Mesenchymal stem cell (in vitro differentiated cells and primary cell): ENCODE results near the gene B2M.

Source experiments
- DNase-seq: peaks from one replicate; pipeline ENCODE4 v3.0.0-alpha.2; 2013
- H2AFZ ChIP-seq: one replicate; pipeline ENCODE4 v1.6.1; 2013; ENCODE audit warnings: low read depth, mild to moderate bottlenecking, control low read depth, inconsistent platforms, low read length, moderate library complexity
- H2AK5ac ChIP-seq: 2 replicates; pipeline ENCODE4 v1.6.1; 2013; ENCODE audit warnings: low read length, moderate library complexity, mild to moderate bottlenecking, inconsistent platforms; ENCODE audit not compliant: severe bottlenecking
- H2BK120ac ChIP-seq: one replicate; pipeline ENCODE4 v1.6.1; 2013; ENCODE audit warnings: low read depth, mild to moderate bottlenecking, inconsistent platforms, low read length, moderate library complexity
- H2BK12ac ChIP-seq, 2 experiments: one replicate each; pipeline ENCODE4 v1.6.1; 2013; ENCODE audit warnings: inconsistent platforms in 2 of 2, low read length in 2 of 2, mild to moderate bottlenecking in 2 of 2, moderate library complexity in 2 of 2, control low read depth in 1 of 2
- H2BK15ac ChIP-seq: one replicate; pipeline ENCODE4 v1.6.1; 2013; ENCODE audit warnings: mild to moderate bottlenecking, low read depth, inconsistent platforms; ENCODE audit not compliant: poor library complexity, severe bottlenecking
- H2BK5ac ChIP-seq: 2 replicates; pipeline ENCODE4 v1.6.1; 2013; ENCODE audit warnings: low read depth, mild to moderate bottlenecking, low read length, control low read depth, inconsistent platforms; ENCODE audit not compliant: poor library complexity, severe bottlenecking
- H3K14ac ChIP-seq, 2 experiments: one replicate each; pipeline ENCODE4 v1.6.1; 2013; ENCODE audit warnings: inconsistent platforms in 2 of 2, low read length in 2 of 2, control low read depth in 1 of 2, mild to moderate bottlenecking in 1 of 2, moderate library complexity in 1 of 2
- H3K18ac ChIP-seq, 2 experiments: one replicate each; pipeline ENCODE4 v1.6.1; 2013; ENCODE audit warnings: inconsistent platforms in 2 of 2, low read length in 2 of 2, control low read depth in 1 of 2, low read depth in 1 of 2, mild to moderate bottlenecking in 1 of 2
- H3K23ac ChIP-seq, 2 experiments: one replicate each; pipeline ENCODE4 v1.6.1; 2013; ENCODE audit warnings: inconsistent platforms in 2 of 2, low read length in 2 of 2, mild to moderate bottlenecking in 2 of 2, moderate library complexity in 2 of 2, control low read depth in 1 of 2
- H3K27ac ChIP-seq: 2 replicates; pipeline ENCODE4 v1.5.1; 2013; ENCODE audit warnings: mild to moderate bottlenecking, moderate library complexity, low read length, control low read depth, inconsistent platforms; ENCODE audit not compliant: poor library complexity, severe bottlenecking
- H3K27me3 ChIP-seq, 2 experiments: 2 replicates each; pipeline versions ENCODE4 v1.6.1 to v1.7.0; 2013; ENCODE audit warnings: low read length in 2 of 2, mild to moderate bottlenecking in 2 of 2, moderate library complexity in 2 of 2, control low read depth in 1 of 2, inconsistent platforms in 1 of 2; ENCODE audit not compliant: control insufficient read depth in 1 of 2, insufficient read depth in 1 of 2
- H3K36me3 ChIP-seq, 2 experiments: 2 replicates each; pipeline versions ENCODE4 v1.6.1 to v1.7.0; 2013; ENCODE audit warnings: low read length in 2 of 2, control low read depth in 1 of 2, inconsistent platforms in 1 of 2, low read depth in 1 of 2, mild to moderate bottlenecking in 1 of 2; ENCODE audit not compliant: insufficient read depth in 2 of 2, control insufficient read depth in 1 of 2
- H3K4ac ChIP-seq, 2 experiments: one replicate each; pipeline ENCODE4 v1.6.1; 2013; ENCODE audit warnings: inconsistent platforms in 2 of 2, low read length in 2 of 2, mild to moderate bottlenecking in 2 of 2, moderate library complexity in 2 of 2, control low read depth in 1 of 2, low read depth in 1 of 2
- H3K4me1 ChIP-seq: 2 replicates; pipeline ENCODE4 v1.6.1; 2013; ENCODE audit warnings: low read depth, low read length, control low read depth; ENCODE audit not compliant: control insufficient read depth, insufficient read depth
- H3K4me2 ChIP-seq: 2 replicates; pipeline ENCODE4 v1.6.1; 2013; ENCODE audit warnings: low read length, mild to moderate bottlenecking, inconsistent platforms; ENCODE audit not compliant: poor library complexity, severe bottlenecking
- H3K4me3 ChIP-seq, 2 experiments: 2 replicates each; pipeline versions ENCODE4 v1.5.1 to v1.7.0; 2013; ENCODE audit warnings: low read length in 2 of 2, mild to moderate bottlenecking in 2 of 2, control low read depth in 1 of 2, low read depth in 1 of 2; ENCODE audit not compliant: insufficient read depth in 1 of 2
- H3K79me1 ChIP-seq: replicated peaks from 2 replicates; pipeline ENCODE4 v1.6.1; 2013; ENCODE audit warnings: mild to moderate bottlenecking, control low read depth, low read length, inconsistent platforms; ENCODE audit not compliant: poor library complexity, severe bottlenecking
- H3K9ac ChIP-seq: 2 replicates; pipeline ENCODE4 v1.7.0; 2013; ENCODE audit warnings: mild to moderate bottlenecking, low read length, moderate library complexity
- H3K9me3 ChIP-seq: 2 replicates; pipeline ENCODE4 v1.7.0; 2013; ENCODE audit warnings: mild to moderate bottlenecking, low read length; ENCODE audit not compliant: control insufficient read depth
- H4K8ac ChIP-seq: one replicate; pipeline ENCODE4 v1.6.1; 2013; ENCODE audit warnings: inconsistent platforms, mild to moderate bottlenecking, low read length, moderate library complexity
- H4K91ac ChIP-seq: one replicate; pipeline ENCODE4 v1.6.1; 2013; ENCODE audit warnings: mild to moderate bottlenecking, low read length, inconsistent platforms
- WGBS: methylation state at CpG from one replicate; pipeline ENCODE4 v1.1.7; 2013; ENCODE audit warnings: mixed read lengths; 5-methylcytosine and 5-hydroxymethylcytosine counted together

Gene B2M

GRCh38 chr15:44663410-44664308 is 47.7 kb upstream of the B2M start, which contains the start of gene SPG11:
SPG11 (minus strand) TSS chr15:44663662; CDS start chr15:44663647, 15 bp downstream.
- peaks cover 5% of the 10 kb centered on the region for H3K79me1 ChIP-seq
- peak within 1 kb of the TSS; percentile 88 for H2BK120ac ChIP-seq
- peak within 1 kb of the TSS; percentile 56 to 89 for H2BK12ac ChIP-seq
- no peak within 1 kb of the TSS for H3K23ac ChIP-seq
- 8% methylated on average over 53 of the region's 53 CpGs for WGBS
- H2BK5ac ChIP-seq, result peak within 1 kb of the TSS; percentile 97
- H3K27ac ChIP-seq, result peak within 1 kb of the TSS; percentile 90
- DNase-seq, result peak; percentile 97
- H2AK5ac ChIP-seq, result peak within 1 kb of the TSS; percentile 35
- no peaks in the 10 kb centered on the region for H3K9me3 ChIP-seq
- H3K4me2 ChIP-seq, result peak within 1 kb of the TSS; percentile 84
- peak within 1 kb of the TSS; percentile 99 to 100 for H3K4ac ChIP-seq
- H4K8ac ChIP-seq, result peak within 1 kb of the TSS; percentile 98
- H3K4me1 ChIP-seq, result peaks cover 5% of the 10 kb centered on the region
- peak within 1 kb of the TSS; percentile 98 for H2BK15ac ChIP-seq
- H3K27me3 ChIP-seq, result peaks cover 0 to under 1% of the 10 kb centered on the region in 2 experiments
- peak within 1 kb of the TSS; percentile 97 for H3K9ac ChIP-seq
- peaks cover 0 to 14% of the 10 kb centered on the region in 2 experiments for H3K36me3 ChIP-seq
- H3K4me3 ChIP-seq, result peak within 1 kb of the TSS; percentile 91 to 98
- peak within 1 kb of the TSS; percentile 78 for H2AFZ ChIP-seq
- H3K14ac ChIP-seq, result peak within 1 kb of the TSS; percentile 9 to 30
- peak within 1 kb of the TSS; percentile 99 for H4K91ac ChIP-seq
- peak within 1 kb of the TSS; percentile 94 to 99 for H3K18ac ChIP-seq

- Histone ChIP-seq H3K14ac (no peak overlapping the region), H3K4ac (no peak overlapping the region), H3K79me1 (peaks cover 2% of the 10 kb centered on the region), H3K27ac (no peak overlapping the region), H3K23ac (no peak overlapping the region), H2BK12ac (no peak overlapping the region), H4K91ac (no peak overlapping the region), H3K36me3 (no peaks in the 10 kb centered on the region), H3K9me3 (no peaks in the 10 kb centered on the region), H2AK5ac (no peak overlapping the region), H2BK120ac (no peak overlapping the region), H3K4me2 (no peak overlapping the region), H3K27me3 (peaks cover 0 to 6% of the 10 kb centered on the region in 2 experiments), H3K4me1 (peaks cover 5% of the 10 kb centered on the region), H2BK5ac (no peak overlapping the region), H3K18ac (no peak overlapping the region), H3K9ac (no peak overlapping the region), H2AFZ (no peak overlapping the region), H2BK15ac (no peak overlapping the region), H4K8ac (no peak overlapping the region), H3K4me3 (no peak overlapping the region)
- DNase-seq, result no peak
- 37% methylated on average over 4 of the region's 5 CpGs for WGBS
Observed at GRCh38 chr15:44666210-44667038, 44.9 kb upstream of the B2M start.

- Histone ChIP-seq H3K4me1 (peaks cover 5% of the 10 kb centered on the region), H3K27ac (no peak overlapping the region), H2BK12ac (no peak overlapping the region), H3K23ac (no peak overlapping the region), H2BK120ac (no peak overlapping the region), H2AK5ac (no peak overlapping the region), H3K4me3 (no peak overlapping the region), H4K8ac (no peak overlapping the region), H3K27me3 (peaks cover 0 to 6% of the 10 kb centered on the region in 2 experiments), H2BK5ac (no peak overlapping the region), H2AFZ (no peak overlapping the region), H2BK15ac (no peak overlapping the region), H3K9me3 (no peaks in the 10 kb centered on the region), H3K36me3 (no peaks in the 10 kb centered on the region), H3K79me1 (peaks cover 2% of the 10 kb centered on the region), H3K14ac (no peak overlapping the region), H4K91ac (no peak overlapping the region), H3K18ac (no peak overlapping the region), H3K9ac (no peak overlapping the region), H3K4ac (no peak overlapping the region), H3K4me2 (no peak overlapping the region)
- WGBS, result 85% methylated on average over 3 of the region's 3 CpGs
- DNase-seq, result no peak
Observed at GRCh38 chr15:44667039-44667360, 44.3 kb upstream of the B2M start.

- H2BK120ac ChIP-seq, result no peak overlapping the region
- H3K18ac ChIP-seq, result no peak overlapping the region
- no peak for DNase-seq
- H2AK5ac ChIP-seq, result no peak overlapping the region
- H3K14ac ChIP-seq, result no peak overlapping the region
- no peaks in the 10 kb centered on the region for H3K9me3 ChIP-seq
- no peak overlapping the region for H2AFZ ChIP-seq
- H3K36me3 ChIP-seq, result no peaks in the 10 kb centered on the region
- H2BK12ac ChIP-seq, result no peak overlapping the region
- no peak overlapping the region for H2BK5ac ChIP-seq
- H4K91ac ChIP-seq, result peak overlapping the region; percentile 35
- no peaks in the 10 kb centered on the region for H3K79me1 ChIP-seq
- H3K27me3 ChIP-seq, result peaks cover 5 to 10% of the 10 kb centered on the region in 2 experiments
- 63% methylated on average over 2 of the region's 2 CpGs for WGBS
- H4K8ac ChIP-seq, result no peak overlapping the region
- H3K4ac ChIP-seq, result no peak overlapping the region
- no peak overlapping the region for H3K23ac ChIP-seq
- H3K27ac ChIP-seq, result no peak overlapping the region
- H3K4me3 ChIP-seq, result no peak overlapping the region
- no peak overlapping the region for H2BK15ac ChIP-seq
- H3K4me1 ChIP-seq, result no peaks in the 10 kb centered on the region
- no peak overlapping the region for H3K4me2 ChIP-seq
- no peak overlapping the region for H3K9ac ChIP-seq
Observed at GRCh38 chr15:44668921-44669320, 42.4 kb upstream of the B2M start.
